HG02623 (cell line): ENCODE measurements around the gene SBNO2.
"Not testable (repeated sequence)": the region's sequence is repeated elsewhere in the genome, so short reads cannot be mapped to it uniquely, and the experiment has no call there.

Experiments used
- ATAC-seq: cut with Tn5 transposase; IDR thresholded peaks from one replicate; pipeline ENCODE4 v1.9.1; 2021; ENCODE audit warnings: moderate library complexity; ENCODE audit not compliant: unreplicated experiment

SBNO2 gene

GRCh38 chr19:1173845-1174809 is at the start of gene SBNO2:
TSS of gene SBNO2 (minus strand) at chr19:1174268. CDS start at chr19:1154276, 19,992 bp downstream.
- peak; percentile 45 for ATAC-seq

- ATAC-seq: no peak
These were observed 49.2 kb upstream of the SBNO2 start for GRCh38 chr19:1223018-1223855.

GRCh38 chr19:1222394-1222793 is 48.3 kb upstream of the SBNO2 start:
- ATAC-seq: no peak

- no peak for ATAC-seq
These were observed 47.8 kb upstream of the SBNO2 start for GRCh38 chr19:1221904-1222255.

GRCh38 chr19:1220976-1221903 is 47.2 kb upstream of the SBNO2 start:
- no peak for ATAC-seq

- ATAC-seq: no peak
These were observed 46.4 kb upstream of the SBNO2 start for GRCh38 chr19:1220477-1220930.

GRCh38 chr19:1219786-1220476 is 45.9 kb upstream of the SBNO2 start:
- ATAC-seq: no peak

GRCh38 chr19:1218751-1219567 is 44.9 kb upstream of the SBNO2 start:
- no peak for ATAC-seq

- ATAC-seq: no peak
These were observed 43.3 kb upstream of the SBNO2 start for GRCh38 chr19:1217366-1217765.

GRCh38 chr19:1216756-1217155 is 42.7 kb upstream of the SBNO2 start:
- no peak for ATAC-seq

GRCh38 chr19:1214862-1215731 is 41.0 kb upstream of the SBNO2 start:
- ATAC-seq: no peak

GRCh38 chr19:1214299-1214861 is 40.3 kb upstream of the SBNO2 start:
- ATAC-seq: no peak

GRCh38 chr19:1213391-1214286 is 39.6 kb upstream of the SBNO2 start:
- no peak for ATAC-seq

GRCh38 chr19:1211494-1212234 is 37.6 kb upstream of the SBNO2 start:
- ATAC-seq: no peak

GRCh38 chr19:1210227-1210538 is 36.1 kb upstream of the SBNO2 start:
- no peak for ATAC-seq

GRCh38 chr19:1208830-1209229 is 34.8 kb upstream of the SBNO2 start:
- ATAC-seq: not testable (repeated sequence)
